Mesendoderm (in vitro differentiated cells): ENCODE measurements around the gene HAPLN2.

Experiments used
- DNase-seq: peaks from one replicate; pipeline ENCODE4 v3.0.0; 2013
- H2AK5ac ChIP-seq: 2 replicates; pipeline ENCODE4 v1.6.1; 2013; ENCODE audit warnings: low read length, inconsistent platforms
- H2BK120ac ChIP-seq: 2 replicates; pipeline ENCODE4 v1.6.1; 2013; ENCODE audit warnings: low read depth, mild to moderate bottlenecking, low read length, moderate library complexity, mixed read lengths
- H2BK15ac ChIP-seq: replicated peaks from 2 replicates; pipeline ENCODE4 v1.6.1; 2013; ENCODE audit warnings: low read depth, mild to moderate bottlenecking, moderate library complexity
- H2BK5ac ChIP-seq: 2 replicates; pipeline ENCODE4 v1.6.1; 2013; ENCODE audit warnings: low read length, inconsistent platforms
- H3K18ac ChIP-seq: 2 replicates; pipeline ENCODE4 v1.6.1; 2013; ENCODE audit warnings: mild to moderate bottlenecking, low read length, mixed read lengths
- H3K23ac ChIP-seq: one replicate; pipeline ENCODE4 v1.6.1; 2013; ENCODE audit warnings: low read length
- H3K27ac ChIP-seq: 2 replicates; pipeline ENCODE4 v1.5.1; 2013; ENCODE audit warnings: low read depth, mild to moderate bottlenecking, inconsistent platforms, low read length, moderate library complexity
- H3K27me3 ChIP-seq: 2 replicates; pipeline ENCODE4 v1.6.1; 2013; ENCODE audit warnings: low read length, control low read depth, mild to moderate bottlenecking, inconsistent platforms; ENCODE audit not compliant: insufficient read depth, poor library complexity
- H3K36me3 ChIP-seq: 2 replicates; pipeline ENCODE4 v1.6.1; 2013; ENCODE audit warnings: low read length, inconsistent platforms; ENCODE audit not compliant: control insufficient read depth, insufficient read depth
- H3K4ac ChIP-seq: one replicate; pipeline ENCODE4 v1.6.1; 2013; ENCODE audit warnings: low read depth, mild to moderate bottlenecking, low read length, moderate library complexity
- H3K4me1 ChIP-seq: 2 replicates; pipeline ENCODE4 v1.6.1; 2013; ENCODE audit warnings: low read depth, low read length, inconsistent platforms; ENCODE audit not compliant: control insufficient read depth
- H3K4me2 ChIP-seq: 2 replicates; pipeline ENCODE4 v1.6.1; 2013; ENCODE audit warnings: low read length
- H3K4me3 ChIP-seq: 2 replicates; pipeline ENCODE4 v1.5.1; 2013; ENCODE audit warnings: mild to moderate bottlenecking, low read length
- H3K56ac ChIP-seq: one replicate; pipeline ENCODE4 v1.6.1; 2013; ENCODE audit warnings: low read length
- H3K79me1 ChIP-seq: 2 replicates; pipeline ENCODE4 v1.6.1; 2013; ENCODE audit warnings: low read length, inconsistent platforms
- H3K79me2 ChIP-seq: 2 replicates; pipeline ENCODE4 v1.6.1; 2013; ENCODE audit warnings: mild to moderate bottlenecking, low read length; ENCODE audit not compliant: control insufficient read depth, insufficient read depth
- H3K9ac ChIP-seq: 2 replicates; pipeline ENCODE4 v1.6.1; 2013; ENCODE audit warnings: low read length, inconsistent platforms
- H4K5ac ChIP-seq: one replicate; pipeline ENCODE4 v1.6.1; 2013; ENCODE audit warnings: low read length
- H4K8ac ChIP-seq: one replicate; pipeline ENCODE4 v1.6.1; 2013; ENCODE audit warnings: low read depth, mild to moderate bottlenecking, control low read depth, low read length, moderate library complexity
- WGBS: extraction: QIAGEN DNeasy Blood & Tissue Kit; methylation state at CpG from one replicate; pipeline ENCODE4 v1.1.7; 2013; ENCODE audit warnings: low lambda C conversion rate, missing lambda C conversion rate; ENCODE audit not compliant: insufficient coverage; ENCODE audit errors: extremely low coverage; 5-methylcytosine and 5-hydroxymethylcytosine counted together

The HAPLN2 gene

DNA sequence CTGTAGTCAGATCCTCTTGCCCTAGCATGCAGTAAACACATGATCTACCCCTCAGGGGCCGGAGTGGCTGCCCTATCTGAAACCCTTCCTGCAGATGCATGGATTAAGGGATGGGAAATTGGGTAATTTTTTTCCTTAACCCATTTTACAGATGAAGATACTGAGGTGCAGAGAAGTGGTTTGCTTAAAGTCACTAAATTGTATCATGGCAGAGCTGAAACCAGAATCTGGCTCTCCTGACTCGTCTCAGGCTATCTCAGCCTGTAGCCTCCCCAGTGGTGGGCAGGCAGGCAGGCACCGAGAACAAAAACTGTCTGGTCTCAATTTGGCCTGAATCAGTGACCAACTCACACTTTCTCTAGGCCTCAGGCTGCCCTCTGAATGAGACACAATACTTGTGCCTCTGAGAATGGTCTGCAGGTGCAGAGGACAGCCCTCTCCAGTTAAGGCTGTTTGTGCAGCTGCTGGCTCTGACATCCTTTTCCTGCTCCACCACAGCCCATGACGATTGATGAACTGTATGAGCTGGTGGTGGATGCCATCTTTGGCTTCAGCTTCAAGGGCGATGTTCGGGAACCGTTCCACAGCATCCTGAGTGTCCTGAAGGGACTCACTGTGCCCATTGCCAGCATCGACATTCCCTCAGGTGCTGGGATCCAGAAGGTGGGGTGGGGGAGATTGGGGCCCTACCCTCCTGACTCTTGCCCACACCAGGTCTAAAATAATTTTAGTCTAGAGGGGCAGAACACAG is 26.1 kb upstream of the HAPLN2 start:
- no peaks in the 10 kb centered on the region for H3K27me3 ChIP-seq
- peaks cover 9% of the 10 kb centered on the region for H3K36me3 ChIP-seq
- H2AK5ac ChIP-seq, result no peak overlapping the region
- no CpG with 5 or more reads among the region's 8 CpGs for WGBS
- no peak overlapping the region for H2BK15ac ChIP-seq
- no peak overlapping the region for H3K23ac ChIP-seq
- H4K8ac ChIP-seq, result no peak overlapping the region
- no peak overlapping the region for H3K4me2 ChIP-seq
- H2BK5ac ChIP-seq, result no peak overlapping the region
- no peak overlapping the region for H3K56ac ChIP-seq
- no peak overlapping the region for H3K18ac ChIP-seq
- no peak overlapping the region for H3K9ac ChIP-seq
- no peaks in the 10 kb centered on the region for H3K4me1 ChIP-seq
- H3K79me1 ChIP-seq, result peaks cover 4% of the 10 kb centered on the region
- DNase-seq, result no peak
- no peak overlapping the region for H4K5ac ChIP-seq
- H3K27ac ChIP-seq, result no peak overlapping the region
- H2BK120ac ChIP-seq, result no peak overlapping the region
- H3K79me2 ChIP-seq, result no peaks in the 10 kb centered on the region
- no peak overlapping the region for H3K4ac ChIP-seq
- no peak overlapping the region for H3K4me3 ChIP-seq

DNA sequence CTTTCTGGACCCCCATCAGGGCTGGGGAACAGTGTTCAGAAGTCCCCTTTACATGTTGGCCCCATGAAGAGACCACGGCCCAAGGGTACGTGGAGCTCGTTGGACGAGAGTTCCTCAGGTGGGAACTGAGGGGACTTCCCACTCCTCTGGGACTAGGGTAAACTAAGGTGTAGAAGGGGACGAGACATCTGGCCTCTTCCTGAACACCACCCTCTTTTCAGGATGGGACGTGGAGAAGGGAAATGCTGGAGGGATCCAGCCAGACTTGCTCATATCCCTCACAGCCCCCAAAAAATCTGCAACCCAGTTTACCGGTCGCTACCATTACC is 25.6 kb upstream of the HAPLN2 start:
- H3K4me2 ChIP-seq, result no peak overlapping the region
- H4K8ac ChIP-seq, result no peak overlapping the region
- H2BK15ac ChIP-seq, result no peak overlapping the region
- peaks cover 9% of the 10 kb centered on the region for H3K36me3 ChIP-seq
- no peak overlapping the region for H4K5ac ChIP-seq
- H3K23ac ChIP-seq, result no peak overlapping the region
- no peak overlapping the region for H3K18ac ChIP-seq
- no peak overlapping the region for H2AK5ac ChIP-seq
- H3K4ac ChIP-seq, result no peak overlapping the region
- no peak for DNase-seq
- H3K27me3 ChIP-seq, result no peaks in the 10 kb centered on the region
- H3K79me2 ChIP-seq, result no peaks in the 10 kb centered on the region
- no peaks in the 10 kb centered on the region for H3K4me1 ChIP-seq
- H3K9ac ChIP-seq, result no peak overlapping the region
- no peak overlapping the region for H3K27ac ChIP-seq
- no CpG with 5 or more reads among the region's 8 CpGs for WGBS
- no peak overlapping the region for H3K56ac ChIP-seq
- peaks cover 4% of the 10 kb centered on the region for H3K79me1 ChIP-seq
- no peak overlapping the region for H3K4me3 ChIP-seq
- H2BK5ac ChIP-seq, result no peak overlapping the region
- H2BK120ac ChIP-seq, result no peak overlapping the region

DNA sequence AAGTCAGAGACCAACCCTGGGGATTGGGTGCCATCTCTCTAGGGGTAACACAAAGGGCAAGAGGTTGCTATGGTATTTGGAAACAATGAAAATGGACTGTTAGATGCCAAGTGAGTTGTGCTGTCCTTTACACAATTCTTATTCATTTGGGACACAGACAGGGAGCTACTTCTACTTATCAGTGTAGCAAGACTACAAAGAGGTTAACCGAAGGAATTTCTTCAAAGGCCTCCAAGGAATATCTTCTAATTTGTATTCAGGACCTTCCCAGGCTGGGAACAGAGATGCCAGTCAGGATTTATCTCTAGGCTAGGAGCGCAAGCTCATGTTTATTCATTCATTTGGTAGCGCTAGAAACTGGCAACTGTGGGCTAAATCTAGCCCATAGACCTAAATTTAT is 25.0 kb upstream of the HAPLN2 start:
- Histone ChIP-seq H3K56ac (no peak overlapping the region), H3K4ac (no peak overlapping the region), H2BK120ac (no peak overlapping the region), H3K36me3 (peaks cover 9% of the 10 kb centered on the region), H4K8ac (no peak overlapping the region), H3K23ac (no peak overlapping the region), H3K4me1 (no peaks in the 10 kb centered on the region), H3K4me2 (no peak overlapping the region), H3K27ac (no peak overlapping the region), H4K5ac (no peak overlapping the region), H3K27me3 (no peaks in the 10 kb centered on the region), H2AK5ac (no peak overlapping the region), H2BK5ac (no peak overlapping the region), H3K79me2 (no peaks in the 10 kb centered on the region), H3K79me1 (peaks cover 8% of the 10 kb centered on the region), H2BK15ac (no peak overlapping the region), H3K9ac (no peak overlapping the region), H3K4me3 (no peak overlapping the region), H3K18ac (no peak overlapping the region)
- no peak for DNase-seq
- no CpG with 5 or more reads among the region's 3 CpGs for WGBS

DNA sequence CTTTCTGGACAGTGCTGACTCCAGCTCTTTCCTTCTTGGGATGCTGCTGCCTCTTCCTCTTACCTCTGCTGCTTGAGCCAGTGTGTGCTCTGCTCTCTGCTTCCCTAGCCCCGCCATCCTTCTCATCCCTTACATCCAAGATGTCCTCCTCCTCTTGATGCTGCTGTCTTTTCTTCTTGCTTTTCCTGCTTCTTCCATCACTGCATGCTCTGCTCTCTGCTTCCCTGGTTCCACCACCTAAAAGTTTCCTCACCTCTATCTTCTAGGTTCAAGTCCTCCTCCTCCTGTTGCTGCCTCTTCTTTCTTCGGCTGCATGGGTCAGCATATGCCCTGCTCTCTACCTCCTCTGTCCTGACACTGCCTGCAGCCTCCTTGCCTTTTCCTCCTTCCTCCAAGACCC is 24.2 kb upstream of the HAPLN2 start:
- Histone ChIP-seq H4K8ac (no peak overlapping the region), H3K4me1 (no peaks in the 10 kb centered on the region), H3K4me2 (no peak overlapping the region), H3K23ac (no peak overlapping the region), H4K5ac (no peak overlapping the region), H3K27me3 (no peaks in the 10 kb centered on the region), H2BK5ac (no peak overlapping the region), H3K4ac (no peak overlapping the region), H2BK120ac (no peak overlapping the region), H3K27ac (no peak overlapping the region), H3K79me2 (peaks cover 5% of the 10 kb centered on the region), H3K9ac (no peak overlapping the region), H3K18ac (no peak overlapping the region), H3K4me3 (no peak overlapping the region), H2BK15ac (no peak overlapping the region), H2AK5ac (no peak overlapping the region), H3K79me1 (peaks cover 14% of the 10 kb centered on the region), H3K56ac (no peak overlapping the region), H3K36me3 (peaks cover 9% of the 10 kb centered on the region)
- no CpG with 5 or more reads among the region's 2 CpGs for WGBS
- no peak for DNase-seq

DNA sequence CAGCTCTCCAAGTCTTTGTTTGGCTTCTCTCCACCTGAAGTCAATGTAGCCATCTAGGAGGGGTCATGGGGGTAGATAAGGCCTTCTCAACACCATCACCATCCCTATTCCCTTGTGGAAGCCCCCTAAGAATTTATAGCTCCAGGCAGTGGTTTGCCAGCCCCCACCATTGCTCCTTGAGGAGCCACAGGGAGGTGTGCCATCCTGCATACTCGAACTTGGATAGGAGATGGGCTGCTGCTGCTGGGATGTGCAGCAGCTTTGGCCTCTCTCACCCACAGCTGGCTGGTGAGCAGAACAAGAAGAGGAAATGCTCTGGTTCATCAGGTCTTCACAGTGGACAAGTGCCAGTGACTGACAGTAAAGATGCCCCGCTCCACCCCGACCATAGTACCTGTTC is 22.8 kb upstream of the HAPLN2 start:
- H2BK120ac ChIP-seq, result no peak overlapping the region
- H3K27me3 ChIP-seq, result no peaks in the 10 kb centered on the region
- no peak overlapping the region for H3K23ac ChIP-seq
- no peak overlapping the region for H2BK15ac ChIP-seq
- no peak overlapping the region for H3K4ac ChIP-seq
- H3K27ac ChIP-seq, result no peak overlapping the region
- H3K79me2 ChIP-seq, result peaks cover 13% of the 10 kb centered on the region
- H3K4me3 ChIP-seq, result no peak overlapping the region
- DNase-seq, result no peak
- H3K9ac ChIP-seq, result no peak overlapping the region
- H2AK5ac ChIP-seq, result no peak overlapping the region
- no peak overlapping the region for H4K8ac ChIP-seq
- H2BK5ac ChIP-seq, result no peak overlapping the region
- H3K79me1 ChIP-seq, result peaks cover 14% of the 10 kb centered on the region
- H3K36me3 ChIP-seq, result peaks cover 9% of the 10 kb centered on the region
- no peaks in the 10 kb centered on the region for H3K4me1 ChIP-seq
- H4K5ac ChIP-seq, result no peak overlapping the region
- H3K56ac ChIP-seq, result no peak overlapping the region
- no CpG with 5 or more reads among the region's 3 CpGs for WGBS
- H3K18ac ChIP-seq, result no peak overlapping the region
- no peak overlapping the region for H3K4me2 ChIP-seq

DNA sequence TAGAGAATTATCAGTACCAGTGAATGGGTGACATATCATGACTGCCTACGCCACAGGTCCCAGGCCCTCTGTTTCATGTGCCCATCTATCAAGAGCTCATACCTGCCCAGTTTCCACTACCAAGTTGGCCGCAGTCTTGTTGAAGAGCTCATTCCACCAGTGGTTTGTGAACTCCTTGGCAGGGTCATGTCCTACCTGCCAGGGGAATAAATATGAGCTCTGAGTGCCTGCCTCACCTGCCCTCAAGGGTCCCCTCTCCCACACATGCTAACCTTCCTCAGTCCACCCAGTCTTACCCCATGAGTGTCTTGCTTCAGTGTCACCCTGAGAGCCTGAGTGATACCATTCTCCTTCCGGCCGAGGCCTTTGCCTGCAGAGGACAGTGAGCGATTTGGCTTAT is 21.1 kb upstream of the HAPLN2 start:
- DNase-seq, result no peak
- Histone ChIP-seq H4K8ac (no peak overlapping the region), H3K56ac (no peak overlapping the region), H2BK120ac (no peak overlapping the region), H3K4me1 (no peaks in the 10 kb centered on the region), H3K79me2 (peaks cover 13% of the 10 kb centered on the region), H3K18ac (no peak overlapping the region), H2BK15ac (no peak overlapping the region), H3K36me3 (peaks cover 9% of the 10 kb centered on the region), H3K27me3 (no peaks in the 10 kb centered on the region), H3K27ac (no peak overlapping the region), H2AK5ac (no peak overlapping the region), H3K4me2 (no peak overlapping the region), H3K4ac (no peak overlapping the region), H3K79me1 (peaks cover 14% of the 10 kb centered on the region), H3K4me3 (no peak overlapping the region), H3K23ac (no peak overlapping the region), H2BK5ac (no peak overlapping the region), H4K5ac (no peak overlapping the region), H3K9ac (no peak overlapping the region)
- no CpG with 5 or more reads among the region's 5 CpGs for WGBS
